Left ventricle myocardium superior (tissue), 1 donor: ENCODE data around the gene METTL25. TPM values are rescaled to one million over a fixed set of nuclear protein-coding genes. Genes with fewer than 3 reads are reported as not detected.

ENCODE experiments used
- ATAC-seq: fragments of 200-7000 bp; cut with Tn5 transposase; one replicate; pipeline ENCODE4 v1.9.1; 2020; ENCODE audit warnings: mild to moderate bottlenecking, moderate library complexity
- DNase-seq: peaks from one replicate; pipeline ENCODE4 v3.0.0-alpha.2; 2020
- intact Hi-C: fragments of 100-400 bp; cut with micrococcal nuclease; formaldehyde crosslinking; loops from one replicate; pipeline ENCODE4 v1.11.0; 2022
- total RNA-seq: library from RNA; stranded (reverse); fragmentation: NEBNext Ultra II Directional; extraction: Animal tissue kit (Norgen Biotek cat#: 25700); gene quantifications from one replicate; pipeline ENCODE4 v1.2.1, GENCODE V29; 2021
- donor health status: DM: no; HTN: yes; CAD: no; lungs with severe emphysema.

The METTL25 gene
- total RNA-seq, 1 donor from 2014 or later, result 15.6 TPM

DNA sequence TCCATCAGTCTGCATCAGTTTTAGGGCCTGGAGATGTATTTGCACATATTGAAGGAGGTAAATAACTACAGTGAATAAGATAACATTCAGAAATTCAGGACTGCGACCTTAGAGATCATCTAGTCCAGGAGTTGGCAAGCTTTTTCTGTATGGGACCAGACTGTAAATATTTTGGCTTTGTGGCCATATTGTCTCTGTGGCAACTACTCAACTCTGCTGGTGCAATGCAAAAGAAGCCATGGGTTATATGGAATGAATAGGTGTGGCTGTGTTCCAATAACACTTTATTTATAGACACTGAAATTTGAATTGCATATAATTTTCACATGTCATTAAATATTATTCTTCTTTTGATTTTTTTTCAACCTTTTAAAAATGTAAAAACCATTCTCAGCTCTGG, 156.6 kb downstream of the METTL25 start:
- intact Hi-C loops, result no loop called here
- ATAC-seq (no peak), DNase-seq (no peak)

DNA sequence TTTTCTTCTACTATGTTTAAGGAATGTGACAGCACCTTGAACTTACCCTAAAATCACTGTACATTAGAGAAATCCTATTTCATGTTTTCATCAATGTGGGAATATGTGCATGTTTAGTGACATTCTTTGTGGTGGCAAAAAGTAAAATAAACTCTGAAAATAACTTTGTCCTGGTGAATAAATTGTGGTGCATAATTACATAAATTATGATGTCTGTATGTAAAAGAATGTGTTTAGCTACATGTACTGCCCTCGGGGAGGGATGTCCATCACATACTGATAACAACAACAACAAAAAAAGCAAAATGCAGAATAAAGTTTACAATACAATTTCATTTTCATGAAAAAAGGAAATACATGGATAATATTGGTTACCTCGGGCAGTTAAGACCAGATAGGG, 157.3 kb downstream of the METTL25 start:
- intact Hi-C loops, result no loop called here
- no peak for ATAC-seq
- DNase-seq, result no peak

DNA sequence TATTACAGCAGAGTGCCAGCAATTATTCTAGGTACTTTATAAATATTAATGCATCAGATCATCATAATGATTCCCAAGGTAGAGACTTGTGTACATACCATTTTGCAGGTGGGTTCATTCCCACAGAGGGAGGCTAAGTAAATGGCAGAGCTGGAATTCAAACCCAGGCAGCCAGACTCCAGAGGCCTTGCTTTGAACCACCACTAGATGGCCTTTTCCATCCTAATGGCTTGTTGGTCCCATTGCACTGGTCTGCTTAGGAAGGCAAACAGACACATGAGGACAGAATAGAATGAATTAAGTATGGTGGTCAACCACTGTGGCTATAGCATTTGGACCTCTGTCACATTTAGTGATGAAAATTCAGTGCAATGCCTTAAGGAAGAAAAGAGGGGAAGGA, 158.7 kb downstream of the METTL25 start:
- DNase-seq (no peak), ATAC-seq (no peak)
- intact Hi-C loops, result no loop called here

DNA sequence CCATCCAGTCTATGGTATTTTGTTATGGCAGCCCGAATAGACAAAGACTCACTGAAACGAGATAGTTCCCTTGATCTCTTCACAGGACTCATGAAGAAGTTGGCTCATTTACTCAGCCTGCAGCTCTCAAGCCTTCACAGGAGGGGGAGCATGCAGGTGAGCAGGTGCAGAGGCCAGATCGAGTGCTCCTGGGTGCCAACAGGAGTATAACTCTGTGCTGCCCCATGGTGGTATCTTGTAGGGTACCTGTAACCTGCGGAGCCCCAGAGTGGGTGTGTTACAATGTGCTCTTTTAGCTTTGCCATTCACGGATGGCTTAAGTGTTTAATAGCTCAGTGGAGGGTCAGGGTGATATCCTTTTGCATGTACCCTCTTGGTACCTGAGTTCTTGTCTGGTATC, 159.5 kb downstream of the METTL25 start:
- no peak for DNase-seq
- ATAC-seq, result no peak
- intact Hi-C loops, result no loop called here

DNA sequence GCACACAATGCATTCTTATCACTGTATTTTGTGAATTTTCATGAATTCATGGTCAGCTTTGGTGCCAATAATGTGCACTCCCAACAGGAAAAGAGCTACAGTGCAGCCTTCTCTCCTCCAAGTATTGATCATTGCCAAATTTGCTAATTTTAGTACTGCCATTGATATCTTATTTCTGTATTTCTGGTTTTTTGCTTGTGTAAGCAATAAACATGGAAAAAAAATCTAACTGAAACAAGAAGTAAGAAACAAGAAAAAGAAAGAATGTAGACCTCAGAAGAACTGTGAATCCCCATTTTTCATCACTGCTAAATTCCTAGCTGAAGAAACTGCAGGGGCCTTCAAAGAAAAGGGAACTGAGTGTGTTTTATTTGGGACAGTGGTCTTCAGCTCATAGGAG, 161.2 kb downstream of the METTL25 start:
- no peak for ATAC-seq
- intact Hi-C loops, result no loop called here
- no peak for DNase-seq

DNA sequence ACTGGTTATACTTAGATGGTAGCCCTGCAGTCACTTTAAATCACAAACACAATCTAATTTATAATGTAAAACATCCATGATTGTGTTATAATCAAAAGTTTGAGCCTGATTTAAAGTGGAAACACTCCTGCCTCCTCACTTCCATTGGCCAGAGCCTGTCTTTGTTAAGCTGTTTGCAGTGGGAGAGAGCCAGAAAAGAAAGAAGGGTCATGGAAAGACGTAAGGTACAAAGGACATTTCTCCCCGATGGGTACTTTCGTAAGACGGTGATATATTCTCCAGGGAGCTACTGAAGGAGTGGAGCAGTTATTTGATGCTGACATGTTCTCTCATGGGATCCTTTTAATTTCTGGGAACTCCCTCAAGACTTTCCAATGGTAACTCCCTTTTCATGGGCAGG, 164.0 kb downstream of the METTL25 start:
- DNase-seq (no peak), ATAC-seq (no peak)
- intact Hi-C loops, result no loop called here

DNA sequence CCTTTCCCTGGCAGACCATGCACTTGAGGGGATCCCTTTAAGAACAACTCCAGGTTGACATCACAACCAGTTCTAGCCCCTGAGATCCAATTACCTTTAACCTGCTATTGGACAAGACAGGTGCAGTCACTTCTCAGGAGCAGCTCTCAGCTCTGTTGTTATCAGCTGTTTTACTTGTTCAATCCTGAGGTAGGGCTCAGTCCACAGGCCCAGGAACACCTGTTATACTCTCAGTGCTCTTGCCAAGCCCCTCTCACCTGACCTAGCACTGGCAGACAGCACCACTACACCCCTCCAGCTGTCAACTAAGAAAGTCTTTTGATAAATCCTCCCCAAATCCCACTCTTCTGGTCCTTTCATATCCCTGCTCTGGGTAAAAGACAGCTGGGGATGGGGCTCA, 164.4 kb downstream of the METTL25 start:
- intact Hi-C loops, result no loop called here
- ATAC-seq, result no peak
- DNase-seq, result no peak

DNA sequence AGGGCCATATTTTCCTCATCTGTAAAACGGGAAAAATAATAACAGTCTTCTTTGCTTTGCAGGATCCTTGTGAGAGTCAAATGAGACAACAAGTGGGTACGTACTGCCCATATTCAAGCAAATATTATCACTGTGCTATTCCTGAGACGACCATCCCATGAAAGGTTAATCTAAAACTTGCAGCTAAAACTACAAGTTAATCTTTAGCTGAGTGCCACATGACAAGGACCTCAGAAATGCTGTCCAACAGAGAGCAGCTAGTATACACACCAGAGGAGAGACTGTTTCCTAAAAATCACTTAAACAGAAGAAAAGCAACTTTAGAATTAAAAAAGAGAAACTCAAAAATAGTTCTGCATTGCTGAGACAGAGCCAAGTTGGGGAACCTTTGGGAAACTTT, 165.7 kb downstream of the METTL25 start:
- no peak for DNase-seq
- intact Hi-C loops, result no loop called here
- ATAC-seq, result no peak

DNA sequence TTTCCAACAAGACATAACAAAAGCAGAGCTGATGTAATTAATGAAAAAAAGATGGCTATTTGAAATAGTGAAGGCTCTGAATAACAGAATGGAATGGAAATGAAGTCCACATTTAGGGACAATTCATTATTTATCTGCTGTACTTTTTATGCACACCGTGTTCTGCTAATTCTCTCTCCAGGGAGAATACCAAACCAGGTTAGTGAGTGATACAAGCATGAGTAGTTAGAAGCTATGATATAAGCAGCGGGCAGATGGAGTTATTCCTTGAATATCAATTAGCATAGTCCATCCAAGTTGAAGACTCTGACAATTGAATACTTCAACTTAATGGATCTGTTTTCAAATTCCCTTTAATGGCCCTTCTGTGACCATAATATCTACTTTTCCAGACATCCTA, 166.3 kb downstream of the METTL25 start:
- intact Hi-C loops, result no loop called here
- DNase-seq (no peak), ATAC-seq (no peak)

DNA sequence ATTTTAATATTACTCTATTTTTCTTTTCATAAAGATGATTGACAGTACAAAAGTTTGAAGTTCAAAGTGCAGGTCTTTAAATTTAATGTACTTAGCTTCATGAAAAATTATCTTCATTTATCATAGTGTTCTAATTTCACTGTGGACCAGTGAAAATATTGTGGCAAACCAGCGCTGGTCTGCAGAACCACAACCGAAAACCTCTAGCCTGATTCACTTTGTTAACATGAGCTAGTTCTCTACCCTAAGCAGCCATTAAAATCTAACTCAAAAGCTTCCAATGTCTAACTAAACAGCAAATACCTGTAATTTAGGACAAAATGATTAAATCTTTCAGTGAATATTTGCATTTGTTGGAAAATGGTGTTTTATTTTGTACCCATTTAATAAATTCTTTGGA, 167.3 kb downstream of the METTL25 start:
- ATAC-seq (no peak), DNase-seq (no peak)
- intact Hi-C loops, result no loop called here

DNA sequence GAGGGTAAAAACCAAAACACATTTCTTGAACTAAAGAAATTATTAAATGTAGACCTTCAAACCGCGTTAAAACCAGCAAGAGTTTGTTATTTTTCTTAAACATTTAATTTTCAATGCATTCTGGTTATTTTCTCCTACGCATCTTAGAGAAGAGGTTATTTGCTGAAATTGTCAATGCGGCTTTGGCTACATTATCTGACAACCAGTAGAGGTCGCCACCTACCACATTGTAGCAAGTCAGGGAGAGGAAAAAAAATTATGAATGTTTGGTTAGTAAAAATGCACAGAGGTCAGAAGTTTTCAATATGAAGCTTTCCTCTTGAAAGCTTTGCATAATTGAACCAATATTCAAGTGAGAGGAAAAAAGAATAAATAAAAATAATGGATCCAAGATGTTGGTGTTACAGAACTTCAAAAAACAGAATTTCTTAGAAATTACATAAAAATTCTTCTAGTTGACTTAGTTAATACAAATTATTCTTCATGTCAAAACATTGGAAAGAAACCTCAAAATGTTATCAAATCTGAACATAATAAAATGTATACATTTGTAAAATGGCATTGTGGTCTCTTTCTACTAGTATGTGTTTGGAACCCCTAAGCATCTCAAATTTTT, 168.9 kb downstream of the METTL25 start:
- no peak for DNase-seq
- ATAC-seq, result no peak
- intact Hi-C loops, result no loop called here

Other genes with a start within 250 kb of the METTL25 start
- gene CCDC59, start 142 bp upstream of the METTL25 start, total RNA-seq, result 28.1 TPM